ENCODE results near the gene COMP.

GRCh38 chr19:18807861-18808331 is 16.8 kb upstream of the COMP start:
- TF ChIP-seq, protein P1, sequence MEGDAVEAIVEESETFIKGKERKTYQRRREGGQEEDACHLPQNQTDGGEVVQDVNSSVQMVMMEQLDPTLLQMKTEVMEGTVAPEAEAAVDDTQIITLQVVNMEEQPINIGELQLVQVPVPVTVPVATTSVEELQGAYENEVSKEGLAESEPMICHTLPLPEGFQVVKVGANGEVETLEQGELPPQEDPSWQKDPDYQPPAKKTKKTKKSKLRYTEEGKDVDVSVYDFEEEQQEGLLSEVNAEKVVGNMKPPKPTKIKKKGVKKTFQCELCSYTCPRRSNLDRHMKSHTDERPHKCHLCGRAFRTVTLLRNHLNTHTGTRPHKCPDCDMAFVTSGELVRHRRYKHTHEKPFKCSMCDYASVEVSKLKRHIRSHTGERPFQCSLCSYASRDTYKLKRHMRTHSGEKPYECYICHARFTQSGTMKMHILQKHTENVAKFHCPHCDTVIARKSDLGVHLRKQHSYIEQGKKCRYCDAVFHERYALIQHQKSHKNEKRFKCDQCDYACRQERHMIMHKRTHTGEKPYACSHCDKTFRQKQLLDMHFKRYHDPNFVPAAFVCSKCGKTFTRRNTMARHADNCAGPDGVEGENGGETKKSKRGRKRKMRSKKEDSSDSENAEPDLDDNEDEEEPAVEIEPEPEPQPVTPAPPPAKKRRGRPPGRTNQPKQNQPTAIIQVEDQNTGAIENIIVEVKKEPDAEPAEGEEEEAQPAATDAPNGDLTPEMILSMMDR (IDR thresholded peaks at IDR 0.05; ENCODE audit: low read depth, low read length, poor library complexity, severe bottlenecking), result no peak
- TF ChIP-seq EZH2phosphoT487 (IDR thresholded peaks at IDR 0.05; ENCODE audit: borderline replicate concordance, low read length), result no peak
